Peyer's patch (tissue), 4 donors: ENCODE measurements around the gene PTPN18. TPM values are rescaled to one million over a fixed set of nuclear protein-coding genes. Genes with fewer than 3 reads are reported as not detected.

Source experiments
- DNase-seq, 3 donors: peaks; one replicate each; pipeline ENCODE4 v3.0.0-alpha.2; 2017 to 2019
- H3K27ac ChIP-seq, 4 donors: fragments of 200-600 bp; sonication (generic); one replicate each; pipeline ENCODE4 v1.5.1; 2016 to 2019
- H3K27me3 ChIP-seq, 2 donors: fragments of 200-600 bp; sonication (generic); one replicate each; pipeline ENCODE4 v1.5.1; 2019
- H3K36me3 ChIP-seq, 3 donors: fragments of 200-600 bp; sonication (generic); one replicate each; pipeline ENCODE4 v1.5.1; 2016 to 2019
- H3K4me1 ChIP-seq, 4 donors: fragments of 200-600 bp; sonication (generic); one replicate each; pipeline ENCODE4 v1.5.1; 2016 to 2019
- H3K4me3 ChIP-seq, 4 donors: fragments of 200-600 bp; sonication (generic); 1 replicate in 3 of 4; 2 replicates in 1 of 4; pipeline ENCODE4 v1.5.1; 2016 to 2019; ENCODE audit warnings: mild to moderate bottlenecking in 1 of 4
- H3K9me3 ChIP-seq, 4 donors: fragments of 200-600 bp; sonication (generic); one replicate each; pipeline ENCODE4 v1.5.1; 2016 to 2019; ENCODE audit warnings: mild to moderate bottlenecking in 1 of 4
- CTCF ChIP-seq, 6 experiments: fragments of 450-650 bp in 4 of 6; fragments of 200-600 bp in 2 of 6; sonication (generic) in 1 of 6; IDR thresholded peaks; one replicate each; pipeline ENCODE4 v1.5.1; 2017 to 2019; ENCODE audit warnings: antibody characterized with exemption in 6 of 6, mild to moderate bottlenecking in 3 of 6, moderate library complexity in 1 of 6
- POLR2A ChIP-seq, 2 donors: fragments of 450-650 bp; IDR thresholded peaks; one replicate each; pipeline ENCODE4 v1.5.1; 2017; ENCODE audit warnings: antibody characterized with exemption in 2 of 2, mild to moderate bottlenecking in 2 of 2, moderate library complexity in 2 of 2
- total RNA-seq, 4 donors: library from RNA; depleted of rRNA; stranded (reverse); fragments of >200 nt; gene quantifications; one replicate each; pipeline ENCODE4 v1.1.0, GENCODE V29; 2016

The PTPN18 gene
- total RNA-seq, 4 donors from 2014 or later: 137 to 208 (median 169) TPM

- TF ChIP-seq POLR2A (IDR thresholded peaks at IDR 0.05): no peak
- no peak for TF ChIP-seq CTCF (IDR thresholded peaks at IDR 0.05)
- DNase-seq: no peak
- H3K4me1 ChIP-seq: peaks cover 0 to 20% (median 15%) of the 10 kb centered on the region in 4 donors
- H3K9me3 ChIP-seq: no peaks in the 10 kb centered on the region
- H3K4me3 ChIP-seq: no peak overlapping the region
- peak overlapping the region in 1 of 4 donors; percentile 69 for H3K27ac ChIP-seq
- no peaks in the 10 kb centered on the region for H3K36me3 ChIP-seq
- H3K27me3 ChIP-seq: no peaks in the 10 kb centered on the region
Observed at GRCh38 chr2:130375291-130376266, 19.7 kb downstream of the PTPN18 start.

DNA sequence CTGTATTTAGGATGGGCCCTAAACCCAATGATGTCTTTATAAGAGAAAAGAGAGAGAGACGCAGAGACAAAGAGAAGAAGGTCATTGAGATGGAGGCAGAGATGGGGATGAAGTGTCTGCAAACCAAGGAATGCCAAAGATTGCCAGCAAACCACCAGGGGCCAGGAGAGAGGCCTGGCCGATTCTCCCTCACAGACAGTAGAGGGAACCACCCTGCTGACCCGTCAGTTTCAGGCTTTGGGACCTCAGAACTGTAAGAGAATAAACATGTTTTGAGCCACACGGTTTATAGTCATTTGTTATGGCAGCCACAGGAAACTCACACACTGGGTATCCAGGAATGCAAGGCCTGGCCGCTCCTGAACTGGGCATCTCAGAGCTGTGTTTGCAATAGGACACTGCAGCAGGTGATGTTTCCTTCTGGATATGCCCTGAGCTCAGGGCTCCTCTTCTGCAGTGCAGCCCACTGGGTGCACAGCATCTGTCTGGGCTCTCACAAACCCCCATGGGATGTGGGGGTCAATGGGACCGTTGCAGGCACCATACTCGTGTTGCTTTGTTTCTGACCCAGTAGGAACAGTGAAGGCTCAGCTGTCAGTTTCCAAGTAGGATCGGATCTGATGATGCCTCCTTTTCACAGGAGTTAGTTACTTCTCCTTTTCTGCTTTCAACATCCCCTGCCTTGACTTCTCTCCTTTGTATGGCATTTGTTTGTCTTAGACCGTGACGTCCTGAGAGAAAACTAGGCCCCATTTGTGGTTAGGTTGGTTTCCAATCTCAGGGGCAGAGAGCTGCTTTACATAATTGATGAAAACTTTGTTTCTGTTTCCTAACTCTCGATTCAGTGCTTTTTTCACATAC, 20.8 kb downstream of the PTPN18 start:
- H3K9me3 ChIP-seq: no peaks in the 10 kb centered on the region
- H3K27ac ChIP-seq: peak overlapping the region in 2 of 4 donors; percentile 6 to 69
- no peaks in the 10 kb centered on the region for H3K36me3 ChIP-seq
- no peak overlapping the region for H3K4me3 ChIP-seq
- H3K27me3 ChIP-seq: no peaks in the 10 kb centered on the region
- H3K4me1 ChIP-seq: peaks cover 0 to 14% (median 7%) of the 10 kb centered on the region in 4 donors
- TF ChIP-seq POLR2A (IDR thresholded peaks at IDR 0.05): no peak
- TF ChIP-seq CTCF (IDR thresholded peaks at IDR 0.05): peak in 3 of 6 experiments; percentile 2 to 19 (median 8)
- DNase-seq: no peak

- Histone ChIP-seq H3K9me3 (no peaks in the 10 kb centered on the region), H3K27me3 (no peaks in the 10 kb centered on the region), H3K27ac (peak overlapping the region in 2 of 4 donors; percentile 37 to 69), H3K4me3 (no peak overlapping the region), H3K4me1 (peaks cover 0 to 14% (median 7%) of the 10 kb centered on the region in 4 donors), H3K36me3 (no peaks in the 10 kb centered on the region)
- no peak for TF ChIP-seq CTCF (IDR thresholded peaks at IDR 0.05)
- no peak for TF ChIP-seq POLR2A (IDR thresholded peaks at IDR 0.05)
- DNase-seq: no peak
Observed at GRCh38 chr2:130377491-130377890, 21.6 kb downstream of the PTPN18 start.

DNA sequence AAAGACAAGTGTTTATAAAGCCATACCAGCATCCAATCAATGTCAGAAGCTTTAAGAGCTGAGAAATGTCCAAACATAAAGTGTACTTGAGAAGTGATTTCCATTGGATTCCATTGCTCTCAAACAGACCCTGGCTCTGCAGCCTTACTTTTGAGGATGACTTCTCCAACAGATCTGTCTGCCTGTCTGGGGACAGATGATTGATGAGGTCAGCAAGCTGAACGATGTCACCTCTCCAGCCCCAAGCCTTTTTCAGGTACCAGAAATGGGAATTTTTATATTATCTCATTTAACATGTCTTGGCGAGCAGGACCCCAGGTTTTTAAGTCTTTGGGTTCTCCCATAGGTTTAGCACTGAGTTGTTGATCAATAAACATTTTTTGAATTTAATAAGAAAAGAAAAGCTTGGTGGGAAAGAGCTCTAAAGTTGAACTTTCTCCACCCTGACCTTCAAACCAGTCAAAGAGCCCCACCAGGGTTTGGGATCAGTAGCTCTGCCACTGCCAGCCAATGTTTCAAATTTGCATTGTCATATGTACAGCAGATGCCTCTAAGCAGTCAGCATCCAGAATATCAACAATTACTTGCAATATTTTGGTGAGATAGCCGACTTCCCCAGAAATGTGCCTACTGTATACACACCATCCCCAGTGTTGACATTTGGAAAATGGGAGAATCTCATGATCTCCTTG, 22.5 kb downstream of the PTPN18 start:
- Histone ChIP-seq H3K4me1 (peaks cover 0 to 10% (median 7%) of the 10 kb centered on the region in 4 donors), H3K4me3 (no peak overlapping the region), H3K27me3 (no peaks in the 10 kb centered on the region), H3K36me3 (no peaks in the 10 kb centered on the region), H3K9me3 (no peaks in the 10 kb centered on the region), H3K27ac (no peak overlapping the region)
- TF ChIP-seq CTCF (IDR thresholded peaks at IDR 0.05): no peak
- no peak for TF ChIP-seq POLR2A (IDR thresholded peaks at IDR 0.05)
- DNase-seq: no peak

DNA sequence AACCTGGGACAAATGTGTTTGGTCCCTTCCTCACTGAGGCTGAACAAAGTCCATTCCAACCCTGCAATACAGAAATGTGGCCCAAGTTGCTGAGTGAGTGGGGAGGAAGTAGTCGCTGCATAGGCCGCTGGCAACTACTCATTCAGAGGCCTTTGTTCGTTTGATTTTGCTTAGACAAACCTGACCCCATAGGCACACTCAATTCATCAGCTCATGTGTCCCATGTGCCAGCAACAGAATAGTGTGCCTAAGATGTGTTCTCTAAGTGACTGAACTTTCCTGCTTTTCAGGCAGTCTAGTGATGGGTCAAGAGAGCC, 23.0 kb downstream of the PTPN18 start:
- no peak for DNase-seq
- no peaks in the 10 kb centered on the region for H3K27me3 ChIP-seq
- TF ChIP-seq POLR2A (IDR thresholded peaks at IDR 0.05) (no peak), CTCF (IDR thresholded peaks at IDR 0.05) (no peak)
- H3K4me3 ChIP-seq: no peak overlapping the region
- H3K4me1 ChIP-seq: peaks cover 0 to 10% (median 5%) of the 10 kb centered on the region in 4 donors
- no peaks in the 10 kb centered on the region for H3K36me3 ChIP-seq
- no peaks in the 10 kb centered on the region for H3K9me3 ChIP-seq
- no peak overlapping the region for H3K27ac ChIP-seq
